Pancreas (tissue), 10 donors: Measurements from ENCODE around the gene ZNF556. TPM values are rescaled to one million over a fixed set of nuclear protein-coding genes. Genes with fewer than 3 reads are reported as not detected.

Experiments
- ATAC-seq, 4 donors: fragments of 200-7000 bp; cut with Tn5 transposase; one replicate each; pipeline versions ENCODE4 v1.8.0 to v1.9.1; 2020; ENCODE audit warnings: mild to moderate bottlenecking in 4 of 4, moderate library complexity in 4 of 4
- DNase-seq, 6 donors: peaks; one replicate each; pipeline ENCODE4 v3.0.0-alpha.2; 2020
- FAIRE-seq: peaks from 2 replicates; lab custom pipeline; 2012; peaks lifted over from hg19 to GRCh38; lab: Jason Lieb, UNC
- H3K27ac ChIP-seq, 4 donors: fragments of 200-600 bp; sonication (generic); 1 replicate in 3 of 4; 2 replicates in 1 of 4; pipeline versions ENCODE4 v1.5.0 to v1.8.0; 2020
- H3K27me3 ChIP-seq, 4 donors: fragments of 200-600 bp; one replicate each; pipeline ENCODE4 v1.8.0; 2021
- H3K36me3 ChIP-seq, 3 donors: fragments of 200-600 bp; sonication (generic) in 1 of 3; one replicate each; pipeline versions ENCODE4 v1.5.0 to v1.8.0; 2020 to 2021
- H3K4me1 ChIP-seq, 3 donors: fragments of 200-600 bp; one replicate each; pipeline ENCODE4 v1.8.0; 2021
- H3K4me3 ChIP-seq, 4 donors: fragments of 200-600 bp; sonication (generic) in 2 of 4; one replicate each; pipeline versions ENCODE4 v1.5.0 to v1.8.0; 2020 to 2021
- H3K9me3 ChIP-seq, 4 donors: fragments of 200-600 bp; one replicate each; pipeline ENCODE4 v1.8.0; 2021
- CTCF ChIP-seq, 4 donors: fragments of 200-600 bp; sonication (generic) in 3 of 4; IDR thresholded peaks; one replicate each; pipeline versions ENCODE4 v1.5.0 to v1.8.0; 2021; ENCODE audit warnings: antibody characterized with exemption in 4 of 4
- WGBS, 2 donors: extraction: QIAGEN DNeasy Blood & Tissue Kit; methylation state at CpG; one replicate each; pipeline ENCODE4 v1.1.7; 2013; 5-methylcytosine and 5-hydroxymethylcytosine counted together
- intact Hi-C, 3 donors: fragments of 100-400 bp; cut with DNase I; formaldehyde crosslinking; loops; one replicate each; pipeline versions ENCODE4 v1.11.1 to v1.14.2; 2022
- polyA plus RNA-seq, 2 donors: library from polyadenylated mRNA; stranded (reverse); fragments of 200-250 nt; gene quantifications; one replicate each; pipeline ENCODE4 v1.2.3, GENCODE V29; 2013
- total RNA-seq, 6 donors: library from RNA; stranded (reverse); fragmentation: NEBNext Ultra II Directional in 4 of 6; extraction: Animal tissue kit (Norgen Biotek cat#: 25700) in 4 of 6; gene quantifications; one replicate each; pipeline versions ENCODE4 v1.2.1 to v1.2.4, GENCODE V29; 2021 to 2023
- donor health status: healthy with polysubstance abuse.
- donor health status: DM: no; HTN: no; CAD: no; lungs with moderate emphysema.
- donor health status: DM: no; HTN: no; CAD: no.
- donor health status: control.
- donor health status: control.
- donor health status: Bipolar disorder and iron deficiency.
- donor health status: DM: yes; HTN: yes; CAD: no.
- donor health status: DM: no; HTN: no; CAD: no.
- donor health status: DM: no; HTN: no; CAD: no.
- donor health status: DM: yes; HTN: yes; CAD: no.

ZNF556 gene
- under 1 TPM in 2 of 6 donors, not detected in 4; 0.19 to 0.91 TPM for total RNA-seq
- polyA plus RNA-seq, result not detected

DNA sequence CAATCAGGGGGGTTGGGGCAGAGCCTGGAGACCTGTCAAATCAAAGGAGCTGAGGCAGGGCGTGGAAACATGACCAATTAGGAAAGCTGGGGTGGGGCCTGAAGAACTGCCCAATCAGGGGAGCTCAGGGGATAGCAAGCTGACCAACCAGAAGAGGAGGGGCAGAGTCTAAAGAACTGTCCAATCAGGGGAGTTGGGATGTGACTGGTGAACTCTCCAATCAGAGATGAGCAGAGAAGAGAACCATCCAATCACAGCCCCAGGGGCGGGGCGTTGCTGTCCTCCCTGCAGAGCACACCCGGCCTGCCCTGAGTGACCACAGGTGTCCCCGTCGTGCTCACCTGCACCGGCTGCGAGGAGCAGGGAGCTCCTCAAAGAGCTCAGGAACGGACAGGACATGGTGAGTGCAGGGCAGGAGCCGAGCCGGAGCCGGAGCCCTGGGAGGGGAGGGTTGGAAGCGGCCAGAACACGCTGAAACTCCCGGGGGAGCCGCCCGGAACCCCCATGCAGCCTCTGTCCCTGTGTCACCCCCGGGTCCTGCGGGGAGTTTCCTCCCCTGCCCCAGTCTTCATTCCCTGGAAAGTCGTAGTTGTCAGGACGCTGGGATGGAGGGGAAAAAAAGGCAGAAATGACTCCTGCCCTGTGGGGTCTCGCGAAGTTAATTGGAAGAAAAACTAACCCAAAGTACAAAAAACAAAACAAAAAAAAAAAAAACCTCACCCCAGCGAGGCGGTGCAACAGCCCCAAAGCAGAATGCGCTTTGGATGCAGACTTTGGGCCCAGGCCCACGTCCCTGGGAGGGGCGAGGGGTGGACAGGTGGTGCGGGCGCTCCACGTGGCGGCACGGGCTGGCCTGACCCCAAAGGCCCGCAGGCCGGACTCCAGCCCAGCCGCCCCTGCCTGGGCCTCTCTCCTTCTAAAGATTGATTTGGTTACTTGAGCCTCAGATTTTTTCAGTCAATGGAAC is at the start of gene ZNF556:
ZNF556 (plus strand) TSS at position 311 of the 967 bp plus-strand sequence; CDS start at position 398, 87 bp downstream.
- peak in 2 of 6 donors; percentile 42 to 74 for DNase-seq
- no peaks in the 10 kb centered on the region for H3K4me1 ChIP-seq
- intact Hi-C loops, result no loop called here
- TF ChIP-seq CTCF (IDR thresholded peaks at IDR 0.05), result no peak
- no peak for FAIRE-seq
- no peak within 1 kb of the TSS for H3K4me3 ChIP-seq
- H3K27ac ChIP-seq, result peak within 1 kb of the TSS in 1 of 4 donors; percentile 26
- no peaks in the 10 kb centered on the region for H3K27me3 ChIP-seq
- peak; percentile 32 to 44 (median 38) for ATAC-seq
- no peaks in the 10 kb centered on the region for H3K36me3 ChIP-seq
- 84 to 86% methylated on average over 35 to 36 of the region's 36 CpGs for WGBS, 2 donors
- H3K9me3 ChIP-seq, result no peaks in the 10 kb centered on the region

- intact Hi-C loops, result no loop called here
- TF ChIP-seq CTCF (IDR thresholded peaks at IDR 0.05), result peak; percentile 86 to 96 (median 92)
- peak within 1 kb of the TSS; percentile 74 to 93 (median 86) for H3K4me3 ChIP-seq
- WGBS, 2 donors, result 0% methylated on average over 53 to 64 of the region's 64 CpGs
- ATAC-seq, result peak; percentile 97 to 99 (median 99)
- H3K4me1 ChIP-seq, result peaks cover 0 to 6% (median 0%) of the 10 kb centered on the region in 3 donors
- H3K9me3 ChIP-seq, result no peaks in the 10 kb centered on the region
- peak; percentile 95 to 100 (median 98) for DNase-seq
- H3K36me3 ChIP-seq, result no peaks in the 10 kb centered on the region
- H3K27me3 ChIP-seq, result no peaks in the 10 kb centered on the region
- peak within 1 kb of the TSS in 2 of 4 donors; percentile 28 to 42 for H3K27ac ChIP-seq
- no peak for FAIRE-seq
Observed at GRCh38 chr19:2819540-2820111, 47.5 kb upstream of the ZNF556 start, which contains the start of gene ZNF554. TSS of gene ZNF554 (plus strand) at chr19:2819868. CDS start at chr19:2820072, 204 bp downstream.

GRCh38 chr19:2820112-2820702 is 46.9 kb upstream of the ZNF556 start:
- intact Hi-C loops, result no loop called here
- no peaks in the 10 kb centered on the region for H3K27me3 ChIP-seq
- H3K36me3 ChIP-seq, result no peaks in the 10 kb centered on the region
- H3K4me1 ChIP-seq, result peaks cover 0 to 6% (median 0%) of the 10 kb centered on the region in 3 donors
- no peaks in the 10 kb centered on the region for H3K9me3 ChIP-seq
- FAIRE-seq (no peak), DNase-seq (peak in 3 of 6 donors; percentile 45 to 80 (median 64)), ATAC-seq (peak in 2 of 4 donors; percentile 9 to 18)
- H3K4me3 ChIP-seq, result peak overlapping the region; percentile 74 to 93 (median 86)
- WGBS, 2 donors, result 0 to 1% methylated on average over 30 to 36 of the region's 36 CpGs
- no peak for TF ChIP-seq CTCF (IDR thresholded peaks at IDR 0.05)
- H3K27ac ChIP-seq, result peak overlapping the region in 1 of 4 donors; percentile 42

DNA sequence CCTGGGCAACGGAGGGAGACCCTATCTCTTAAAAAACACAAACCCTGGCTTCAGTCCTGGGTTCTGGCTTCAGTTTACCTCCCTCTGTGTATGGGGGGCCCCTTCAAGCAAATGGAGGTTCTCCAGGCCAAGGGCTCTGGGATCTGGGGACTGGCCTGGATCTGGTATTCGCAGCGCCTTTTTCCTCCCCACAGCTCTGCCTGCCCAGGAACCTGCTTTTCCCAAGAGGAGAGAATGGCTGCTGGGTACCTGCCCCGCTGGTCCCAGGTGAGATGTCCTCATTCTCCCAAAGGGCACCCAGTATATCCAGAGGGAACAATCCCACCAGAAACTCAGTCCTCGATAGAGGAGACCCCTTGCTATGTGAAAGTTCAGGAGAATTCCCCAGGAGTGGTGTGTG is 44.3 kb upstream of the ZNF556 start:
- Histone ChIP-seq H3K27me3 (no peaks in the 10 kb centered on the region), H3K36me3 (no peaks in the 10 kb centered on the region), H3K4me3 (no peak overlapping the region), H3K9me3 (no peaks in the 10 kb centered on the region), H3K27ac (no peak overlapping the region), H3K4me1 (peaks cover 0 to 6% (median 0%) of the 10 kb centered on the region in 3 donors)
- TF ChIP-seq CTCF (IDR thresholded peaks at IDR 0.05), result no peak
- FAIRE-seq, result no peak
- DNase-seq, result no peak
- intact Hi-C loops, result no loop called here
- 94 to 96% methylated on average over 5 of the region's 5 CpGs for WGBS, 2 donors
- no peak for ATAC-seq
